Measurements from ENCODE around the gene TCHP. TPM values are rescaled to one million over a fixed set of nuclear protein-coding genes. Genes with fewer than 3 reads are reported as not detected.
"Not testable (repeated sequence)": the region's sequence is repeated elsewhere in the genome, so short reads cannot be mapped to it uniquely, and the experiment has no call there.

The TCHP gene
- total RNA-seq, 1 donor from 2014 or later = 7.7 TPM

DNA sequence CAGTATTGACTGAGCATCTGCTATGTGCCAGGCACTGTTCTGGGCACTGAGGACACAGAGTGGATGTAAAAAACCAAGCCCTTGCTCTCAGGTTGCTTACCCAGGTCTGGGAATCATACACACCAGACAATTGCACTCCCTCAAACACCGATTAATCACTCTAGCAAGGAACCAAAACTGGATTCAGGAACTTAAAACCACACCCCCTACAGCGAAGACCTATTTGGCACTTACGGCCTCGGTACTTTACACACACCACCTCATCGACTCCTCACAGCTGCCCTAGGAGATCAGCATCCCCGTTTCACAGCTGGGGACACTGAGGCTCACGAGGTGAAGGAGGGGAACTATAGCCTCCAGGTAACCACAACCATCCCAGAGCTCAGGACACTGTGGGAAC, 21.3 kb upstream of the TCHP start:
- no peak for DNase-seq (ENCODE audit: low spot score)
- no peak for ATAC-seq

DNA sequence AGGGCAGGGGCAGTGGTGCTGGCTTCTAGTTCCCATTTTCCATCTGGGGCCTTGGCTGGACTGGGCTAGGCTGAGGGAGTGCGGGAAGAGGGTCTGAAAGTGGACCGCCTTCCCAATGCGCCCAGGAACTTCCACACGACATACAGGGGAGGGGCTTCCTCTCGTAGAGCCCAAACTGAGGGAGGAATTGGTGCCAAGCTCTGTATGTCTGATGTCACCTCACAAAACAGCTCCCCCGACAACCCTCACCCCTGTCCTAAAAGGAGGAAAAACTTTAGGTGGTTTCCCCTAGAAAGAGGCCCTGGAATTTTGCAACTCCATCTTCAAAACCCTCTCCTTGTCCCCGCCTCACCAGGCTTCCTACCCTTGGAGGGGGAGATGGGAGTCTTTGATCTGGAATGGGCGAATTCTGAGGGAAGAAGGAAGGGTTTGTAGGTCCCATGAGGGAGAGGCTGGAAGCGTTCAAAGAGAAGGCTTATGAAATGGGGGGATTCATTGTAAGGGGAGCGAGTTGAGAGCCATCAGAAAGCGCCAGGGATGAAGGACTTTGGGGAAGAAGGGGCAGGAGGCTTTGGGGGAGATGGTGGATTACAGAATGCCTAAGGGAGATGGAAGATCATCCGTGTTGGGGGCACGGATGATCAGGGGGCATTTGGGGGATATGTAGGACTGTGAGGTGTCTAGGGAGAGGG, 20.6 kb upstream of the TCHP start:
- ATAC-seq = no peak

DNA sequence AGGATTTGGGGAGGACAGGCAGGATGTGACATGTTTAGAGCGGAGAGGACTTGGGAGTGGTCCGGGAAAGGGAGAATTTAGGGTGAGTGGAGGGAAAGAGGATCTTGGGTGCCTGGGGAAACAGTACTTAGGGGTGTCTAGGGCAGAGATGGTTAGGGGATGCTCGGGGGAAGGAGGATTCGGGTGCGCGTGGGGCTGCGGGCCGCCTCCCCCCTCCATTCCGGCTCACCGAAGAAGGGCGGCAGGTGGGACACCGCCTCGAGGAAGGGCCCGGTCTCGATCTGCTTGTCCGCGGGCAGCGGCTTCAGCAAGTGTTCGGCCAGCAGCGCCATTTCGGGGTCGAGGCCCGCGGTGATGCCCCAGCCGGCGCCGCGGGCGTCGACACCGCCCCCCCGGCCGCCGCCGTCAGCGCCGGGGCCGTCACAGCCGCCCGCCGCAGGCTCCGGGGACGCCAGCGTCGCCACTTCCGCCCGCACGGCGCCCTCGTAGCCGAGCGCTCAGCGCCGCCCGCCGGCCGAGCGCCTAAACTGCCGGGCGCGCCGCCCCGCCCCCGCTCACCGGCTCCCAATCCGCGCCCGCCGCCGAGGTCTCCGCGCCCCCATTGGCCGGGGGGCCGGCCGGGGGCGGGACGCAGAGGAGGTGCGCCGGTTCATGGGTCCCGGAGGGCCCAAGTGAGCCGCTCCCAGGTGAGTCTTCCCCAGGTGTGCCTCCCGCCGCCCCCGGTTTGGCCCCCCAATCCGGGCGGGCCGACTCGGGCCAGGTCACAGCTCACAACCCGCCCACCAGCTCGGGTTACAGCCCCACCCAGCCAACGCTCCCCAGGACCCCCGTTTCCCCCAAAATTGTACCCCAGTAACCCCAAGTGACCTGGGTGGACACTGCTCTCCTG, 19.8 kb upstream of the TCHP start, which contains the start of gene GLTP:
TSS of gene GLTP (minus strand) at position 499 of the 889 bp plus-strand sequence. CDS start at position 332, 167 bp downstream.
- DNase-seq (ENCODE audit: low spot score) (peak; percentile 89), ATAC-seq (peak; percentile 99)

More for the DNA sequence above, 20.6 kb upstream of the TCHP start:
- no peak for DNase-seq (ENCODE audit: low spot score)

DNA sequence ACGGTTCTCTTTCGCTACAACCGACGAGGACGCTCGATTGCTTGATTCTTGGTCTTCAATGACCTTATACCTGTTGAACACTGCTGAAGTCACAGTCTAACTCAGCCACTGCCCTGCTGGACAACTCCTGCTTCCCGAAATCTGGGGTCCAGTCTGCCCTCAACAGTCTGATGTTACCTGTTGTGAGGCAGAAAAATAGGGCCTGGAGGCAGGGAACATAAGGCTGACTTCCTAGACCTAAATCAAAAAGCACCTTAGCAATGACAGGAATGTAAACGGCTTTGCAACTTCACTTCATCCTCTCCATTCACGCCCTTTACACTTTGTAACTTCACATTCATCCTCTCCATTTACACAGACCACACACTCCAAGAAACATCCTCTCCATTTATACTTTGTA, 19.1 kb upstream of the TCHP start:
- ATAC-seq (peak; percentile 15), DNase-seq (ENCODE audit: low spot score) (no peak)

DNA sequence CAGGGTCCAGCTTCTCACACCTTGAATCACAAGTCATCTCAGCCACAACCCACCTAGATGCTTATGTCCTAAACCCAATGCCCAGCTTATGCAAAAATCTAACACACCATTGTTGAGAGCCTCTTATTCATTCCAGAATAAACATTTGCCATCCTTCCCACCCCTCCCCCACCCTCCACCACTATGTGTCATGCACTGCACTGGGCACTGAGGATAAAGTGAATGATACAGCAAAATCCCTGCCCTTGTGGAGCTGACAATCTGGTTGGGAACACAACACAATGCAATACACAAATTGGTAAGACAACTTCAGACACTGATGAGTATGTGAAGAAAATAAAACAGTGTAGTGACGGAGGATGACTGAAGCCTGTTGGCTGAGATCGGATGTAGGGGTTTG, 18.3 kb upstream of the TCHP start:
- DNase-seq (ENCODE audit: low spot score) (no peak), ATAC-seq (no peak)

DNA sequence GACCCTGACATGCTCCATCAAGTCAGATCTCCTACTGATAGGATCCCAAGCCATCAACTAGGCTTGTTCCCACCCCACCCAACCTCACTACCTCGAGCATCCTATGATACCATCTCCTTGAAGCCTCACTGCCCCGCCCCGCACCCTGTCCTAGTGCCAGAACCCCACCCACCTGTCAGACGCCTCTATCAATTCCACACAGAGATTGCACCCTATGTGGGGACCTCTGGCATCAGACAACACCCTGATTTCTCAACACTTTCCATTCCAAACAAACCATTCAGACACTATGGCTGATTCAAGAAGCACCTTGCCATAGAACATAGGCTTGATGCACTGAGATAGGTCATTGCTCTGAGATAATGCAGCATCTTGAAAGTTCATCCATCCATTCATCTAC, 16.6 kb upstream of the TCHP start:
- no peak for DNase-seq (ENCODE audit: low spot score)
- ATAC-seq = no peak

DNA sequence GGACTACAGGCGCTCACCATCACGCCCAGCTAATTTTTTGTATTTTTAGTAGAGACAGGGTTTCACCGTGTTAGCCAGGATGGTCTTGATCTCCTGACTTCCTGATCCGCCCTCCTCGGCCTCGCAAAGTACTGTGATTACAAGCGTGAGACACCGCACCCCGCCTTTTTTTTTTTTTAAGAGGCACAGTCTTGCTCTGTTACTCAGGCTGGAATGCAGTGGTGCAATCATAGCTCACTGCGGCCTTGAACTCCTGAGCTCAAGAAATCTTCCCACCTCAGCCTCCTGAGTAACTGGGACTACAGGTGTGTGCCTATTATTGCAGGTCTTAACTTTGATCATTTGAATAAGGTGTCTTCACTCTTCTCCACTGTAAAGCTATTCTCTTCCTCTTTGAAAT, 14.5 kb upstream of the TCHP start:
- no peak for DNase-seq (ENCODE audit: low spot score)
- ATAC-seq = no peak

DNA sequence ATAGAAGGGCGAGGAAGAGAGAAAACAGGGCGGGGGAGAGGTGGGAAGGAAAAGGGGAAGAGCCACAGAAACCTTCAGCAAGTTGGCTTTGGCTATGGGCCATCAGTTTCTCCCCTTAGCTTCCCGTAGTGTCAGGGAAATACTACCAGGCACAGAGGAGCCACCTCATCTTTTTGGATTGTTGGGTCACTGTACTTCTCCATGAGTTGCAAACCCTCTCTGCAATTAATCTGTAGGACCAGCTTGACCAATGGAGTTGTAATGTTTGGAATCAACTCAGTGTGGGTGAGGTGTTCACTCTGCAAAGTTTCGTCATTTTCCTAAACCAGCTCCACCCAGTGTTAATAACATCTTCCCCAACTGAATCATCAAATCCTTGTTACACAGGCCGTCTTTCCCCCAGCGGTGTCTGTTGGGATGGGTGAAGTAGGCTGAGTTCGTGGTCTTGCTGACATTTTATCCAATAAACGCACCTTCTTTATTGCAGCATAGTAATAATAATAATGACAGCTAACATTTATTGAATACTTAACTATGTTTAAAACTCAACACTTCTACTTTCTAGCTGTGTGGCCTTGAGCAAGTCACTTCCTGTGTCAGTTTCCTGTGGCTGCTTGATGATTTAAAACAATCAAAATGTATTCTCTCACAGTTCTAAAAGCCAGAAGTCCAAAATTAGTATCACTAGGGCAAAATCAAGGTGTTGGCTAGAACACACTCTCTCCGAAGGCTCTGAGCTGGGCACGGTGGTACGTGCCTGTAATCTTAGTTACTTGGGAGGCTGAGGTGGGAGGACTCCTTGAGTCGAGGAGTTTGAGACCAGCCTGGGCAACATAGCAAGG, 11.7 kb upstream of the TCHP start:
- ATAC-seq (no peak), DNase-seq (ENCODE audit: low spot score) (no peak)

DNA sequence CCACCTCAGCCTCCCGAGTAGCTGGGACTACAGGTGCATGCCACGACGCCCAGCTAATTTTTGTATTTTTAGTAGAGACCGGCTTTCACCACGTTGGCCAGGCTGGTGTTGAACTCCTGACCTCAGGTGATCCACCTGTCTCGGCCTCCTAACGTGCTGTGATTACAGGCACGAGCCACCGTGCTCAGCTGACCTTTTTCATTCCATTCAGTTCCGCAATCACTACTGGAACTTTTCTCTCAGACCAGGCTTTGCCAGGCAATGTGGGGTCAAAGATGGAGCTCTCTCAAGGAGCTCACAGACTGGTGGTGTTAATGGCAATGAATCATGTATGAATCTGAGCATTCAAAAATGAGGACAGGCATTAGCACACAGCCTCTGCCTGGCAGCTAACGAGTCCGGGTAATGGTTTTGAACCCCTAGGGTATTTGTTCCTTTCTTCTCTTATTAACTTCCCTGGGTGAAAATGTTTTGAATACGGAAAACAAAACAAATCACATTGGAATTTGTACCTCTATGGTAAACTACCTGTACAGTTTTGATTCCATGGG, 9.4 kb upstream of the TCHP start:
- DNase-seq (ENCODE audit: low spot score) (no peak), ATAC-seq (peak; percentile 64)

DNA sequence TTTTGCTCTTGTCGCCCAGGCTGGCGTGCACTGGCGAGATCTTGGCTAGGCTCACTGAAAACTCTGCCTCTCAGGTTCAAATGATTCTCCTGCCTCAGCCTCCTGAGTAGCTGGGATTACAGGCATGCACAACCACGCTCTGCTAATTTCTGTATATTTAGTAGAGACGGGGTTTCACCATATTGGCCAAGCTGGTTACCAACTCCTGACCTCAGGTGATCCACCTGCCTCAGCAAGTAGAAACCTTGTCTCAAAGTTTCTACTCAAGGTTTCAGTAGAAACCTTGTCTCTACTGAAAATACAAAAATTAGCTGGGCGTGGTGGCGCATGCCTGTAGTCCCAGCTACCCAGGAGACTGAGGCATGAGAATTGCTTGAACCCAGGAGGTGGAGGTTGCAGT, 8.3 kb upstream of the TCHP start:
- ATAC-seq; DNase-seq (ENCODE audit: low spot score): not testable (repeated sequence)

DNA sequence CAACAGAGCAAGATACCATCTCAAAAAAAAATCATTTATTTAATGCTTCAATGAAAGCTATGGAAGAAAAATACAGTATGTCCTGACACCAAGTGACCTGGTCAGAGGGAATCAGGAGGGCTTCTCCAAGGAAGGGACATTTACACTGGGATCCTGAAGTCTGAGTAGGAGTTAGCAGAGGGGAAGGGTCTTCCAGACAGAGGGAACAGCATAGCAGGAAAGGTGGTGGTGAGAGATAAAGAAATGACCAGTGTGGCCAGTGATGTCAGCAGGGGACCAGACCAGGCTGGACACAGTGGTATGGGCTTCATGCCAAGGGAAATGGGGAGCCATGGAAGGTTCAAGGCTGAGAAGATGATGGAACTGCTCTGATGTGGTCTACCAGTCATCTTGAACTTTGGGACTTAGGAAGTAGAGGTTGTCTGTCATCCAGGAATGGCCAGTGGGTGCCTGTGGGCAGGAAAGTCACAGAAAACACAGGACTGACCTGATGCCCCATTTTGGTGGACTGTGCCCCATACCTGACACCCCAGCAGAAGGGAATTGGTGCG, 7.8 kb upstream of the TCHP start:
- DNase-seq (ENCODE audit: low spot score) = no peak
- ATAC-seq = no peak

DNA sequence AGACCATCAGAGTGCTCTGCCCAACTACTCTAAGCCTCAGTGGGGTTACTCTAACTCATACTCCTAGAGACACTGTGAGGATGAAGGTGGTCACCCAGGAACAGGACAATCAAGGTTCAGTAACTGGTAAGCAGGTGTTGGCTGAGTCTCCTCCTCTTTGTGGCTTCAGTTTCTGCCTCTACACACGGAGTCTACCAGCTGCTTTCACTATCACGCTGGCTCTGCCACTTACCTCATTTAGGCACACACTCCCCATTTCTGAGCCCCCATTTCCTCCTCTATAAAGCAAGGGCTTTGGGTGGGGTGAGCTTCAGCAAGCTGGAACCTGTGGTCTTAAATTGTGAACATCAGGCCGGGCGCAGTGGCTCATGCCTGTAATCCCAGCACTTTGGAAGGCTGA, 7.3 kb upstream of the TCHP start:
- no peak for ATAC-seq
- no peak for DNase-seq (ENCODE audit: low spot score)

DNA sequence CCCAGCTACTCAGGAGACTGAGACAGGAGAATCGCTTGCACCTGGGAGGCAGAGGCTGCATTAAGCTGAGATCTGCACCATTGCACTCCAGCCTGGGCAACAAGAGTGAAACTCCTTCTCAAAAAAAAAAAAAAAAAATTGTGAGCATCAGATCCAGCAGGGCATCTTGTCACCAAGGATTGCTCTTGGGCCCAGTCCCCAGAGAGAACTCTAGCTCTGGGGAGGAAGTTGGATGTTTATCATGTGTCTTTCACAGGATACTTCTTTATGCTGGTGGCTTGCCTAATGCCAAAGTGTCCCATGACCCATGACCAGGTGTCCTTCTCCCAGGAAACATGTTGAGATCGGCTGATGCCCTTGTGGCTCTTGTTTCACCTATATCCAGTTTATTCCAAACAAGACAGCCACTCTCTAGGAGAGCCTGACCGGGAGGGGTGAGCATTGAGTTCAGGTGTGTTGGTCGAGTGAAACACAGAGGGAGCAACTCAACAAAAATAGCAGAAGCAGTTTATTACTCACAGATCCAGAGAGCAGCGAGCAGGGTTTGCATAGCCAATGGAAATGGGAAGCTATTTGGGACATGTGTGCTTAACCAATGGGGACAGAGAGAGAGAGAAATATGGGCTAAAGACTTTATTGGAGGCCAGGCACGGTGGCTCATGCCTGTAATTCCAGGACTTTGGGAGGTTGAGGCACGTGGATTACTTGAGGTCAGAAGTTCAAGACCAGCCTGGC, 6.6 kb upstream of the TCHP start:
- DNase-seq (ENCODE audit: low spot score) = no peak
- no peak for ATAC-seq

DNA sequence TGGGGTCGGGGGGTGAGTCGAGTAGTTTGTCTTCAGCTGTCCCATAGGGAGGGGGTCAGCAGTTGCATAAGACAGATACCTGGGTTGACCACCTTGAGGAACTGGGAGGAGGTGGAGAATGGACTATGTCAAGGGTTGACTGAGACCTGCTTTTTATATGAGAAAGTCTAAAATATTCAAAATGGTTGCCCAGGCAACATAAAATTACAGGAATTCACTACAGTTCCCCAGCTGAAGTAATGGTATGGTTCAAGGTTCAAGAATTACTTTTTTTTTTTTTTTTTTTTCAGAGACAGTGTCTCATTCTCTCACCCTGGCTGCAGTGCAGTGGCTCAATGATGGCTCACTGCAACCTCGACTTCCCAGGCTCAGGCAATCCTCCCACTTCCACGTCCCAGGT, 5.1 kb upstream of the TCHP start:
- no peak for ATAC-seq

DNA sequence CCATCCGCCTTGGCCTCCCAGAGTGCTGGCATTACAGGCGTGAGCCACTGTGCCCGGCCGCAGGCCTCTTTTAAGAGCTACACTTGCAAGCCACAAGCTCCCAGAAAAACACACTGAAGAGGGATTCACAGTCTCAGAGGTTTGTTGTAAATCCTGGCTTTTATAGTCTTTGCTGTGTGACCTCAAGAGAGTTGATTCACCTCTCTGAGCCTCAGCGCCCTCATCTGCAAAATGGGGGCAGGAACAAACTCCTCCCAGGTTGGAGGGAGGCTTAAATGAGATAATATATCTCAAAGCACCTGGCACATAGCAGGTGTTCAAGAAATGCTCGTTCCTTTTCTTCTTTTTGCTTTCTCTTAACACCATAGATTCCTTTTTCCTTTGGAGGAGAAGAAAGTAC, 3.9 kb upstream of the TCHP start:
- DNase-seq (ENCODE audit: low spot score) (no peak), ATAC-seq (no peak)

More for the DNA sequence above, 5.1 kb upstream of the TCHP start:
- DNase-seq (ENCODE audit: low spot score) = no peak

DNA sequence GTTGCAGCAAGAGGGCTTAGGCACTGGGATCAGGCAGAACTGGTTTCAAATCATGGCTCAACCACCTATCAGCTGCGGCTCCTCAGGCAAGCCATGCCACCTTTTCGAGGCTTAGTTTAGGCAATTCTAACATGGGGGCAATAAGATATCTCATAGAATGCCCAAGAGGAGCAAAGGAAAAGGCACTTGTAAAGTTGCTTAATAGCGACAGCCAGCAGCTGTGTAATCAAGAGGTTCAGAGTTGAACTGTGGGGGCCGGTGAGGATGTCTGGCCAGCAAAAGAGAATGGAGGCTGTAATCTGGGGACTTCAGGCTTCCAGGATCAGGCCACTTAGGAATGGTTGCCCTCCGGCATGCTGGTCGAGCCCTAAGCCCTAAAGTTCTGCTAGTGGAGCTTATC, 3.0 kb upstream of the TCHP start:
- no peak for ATAC-seq
- DNase-seq (ENCODE audit: low spot score) = no peak

DNA sequence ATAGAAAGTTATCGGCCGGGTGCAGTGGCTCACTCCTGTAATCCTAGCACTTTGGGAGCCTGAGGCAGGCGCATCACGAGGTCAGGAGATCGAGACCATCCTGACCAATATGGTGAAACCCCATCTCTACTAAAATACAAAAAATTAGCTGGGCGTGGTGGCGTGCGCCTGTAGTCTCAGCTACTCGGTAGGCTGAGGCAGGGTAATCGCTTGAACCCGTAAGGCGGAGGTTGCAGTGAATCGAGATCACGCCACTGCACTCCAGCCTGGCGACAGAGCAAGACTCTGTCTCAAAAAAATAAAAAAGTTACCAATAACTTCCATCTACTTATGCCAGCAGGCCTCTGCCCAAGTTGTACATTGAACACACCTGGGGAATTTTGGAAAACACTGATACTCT, 729 bp upstream of the TCHP start:
- not testable (repeated sequence) for DNase-seq (ENCODE audit: low spot score); ATAC-seq

DNA sequence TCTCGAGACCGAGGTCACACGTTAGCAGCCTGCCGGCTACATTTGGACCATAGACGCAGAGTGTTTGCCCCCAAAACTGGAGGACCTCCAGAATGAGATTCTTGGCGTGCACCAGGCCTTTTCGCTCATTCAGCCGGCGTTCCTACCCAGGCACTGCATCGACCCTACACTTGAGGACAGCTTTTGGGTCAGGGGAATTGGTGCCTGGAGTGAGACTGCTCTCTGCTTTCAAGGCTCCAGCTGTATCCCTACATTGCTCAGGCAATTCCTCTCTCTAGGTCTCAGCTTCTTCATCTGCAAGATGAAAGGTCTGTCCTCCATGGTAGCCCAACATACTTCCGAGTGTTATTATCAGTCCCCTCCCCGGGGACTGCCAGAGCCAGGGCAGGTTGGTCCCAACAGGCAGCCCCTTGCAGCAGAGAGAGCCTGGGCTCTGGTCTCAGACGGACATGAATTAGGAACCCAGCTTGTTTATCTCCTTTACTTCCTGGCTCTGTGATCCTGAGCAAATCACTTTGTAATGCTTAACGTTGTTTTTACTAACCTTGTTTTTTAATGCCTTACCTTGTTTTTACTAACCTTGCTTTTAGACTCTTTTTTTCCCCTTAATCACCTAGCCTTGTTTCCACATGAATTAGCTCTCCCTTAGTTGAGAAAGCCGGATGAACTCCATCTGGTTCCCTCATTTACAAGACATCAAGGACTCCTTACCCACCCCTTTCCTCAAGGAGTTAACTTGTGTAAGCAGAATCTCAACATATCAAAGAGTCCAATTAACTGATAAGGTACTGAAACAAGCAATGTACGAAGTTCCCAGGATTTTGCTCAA, 892 bp downstream of the TCHP start:
- ATAC-seq (peak; percentile 25), DNase-seq (ENCODE audit: low spot score) (no peak)

DNA sequence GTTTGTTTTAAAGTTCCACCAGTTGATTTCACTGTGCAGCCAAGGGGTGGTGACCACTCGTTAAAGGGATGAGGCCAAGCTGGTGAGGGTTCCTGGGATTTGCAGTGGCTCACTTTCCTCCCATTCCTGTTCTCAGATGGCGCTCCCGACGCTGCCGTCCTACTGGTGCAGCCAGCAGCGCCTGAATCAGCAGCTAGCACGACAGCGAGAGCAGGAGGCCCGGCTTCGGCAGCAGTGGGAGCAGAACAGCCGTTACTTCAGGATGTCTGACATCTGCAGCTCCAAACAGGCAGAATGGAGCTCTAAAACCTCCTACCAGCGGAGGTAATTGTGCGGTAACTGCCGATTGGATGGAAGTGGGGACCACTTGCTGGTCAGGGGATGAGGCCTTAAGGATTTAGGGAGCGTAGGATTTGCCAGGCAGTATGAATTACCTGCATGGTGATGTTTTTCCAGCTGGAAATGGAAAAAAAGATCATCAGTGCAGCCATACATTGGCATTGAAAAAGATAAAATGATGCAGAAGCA, 2.9 kb downstream of the TCHP start:
- no peak for DNase-seq (ENCODE audit: low spot score)
- no peak for ATAC-seq

All from left lobe of liver (tissue), 2 donors.